Measurements from ENCODE around the gene PI4KB. TPM values are rescaled to one million over a fixed set of nuclear protein-coding genes. Genes with fewer than 3 reads are reported as not detected.

The PI4KB gene
- polyA plus RNA-seq, 1 donor (not counting 4 experiments of a cell fraction or from before 2014, with no cell fraction given): 40.9 TPM

DNA sequence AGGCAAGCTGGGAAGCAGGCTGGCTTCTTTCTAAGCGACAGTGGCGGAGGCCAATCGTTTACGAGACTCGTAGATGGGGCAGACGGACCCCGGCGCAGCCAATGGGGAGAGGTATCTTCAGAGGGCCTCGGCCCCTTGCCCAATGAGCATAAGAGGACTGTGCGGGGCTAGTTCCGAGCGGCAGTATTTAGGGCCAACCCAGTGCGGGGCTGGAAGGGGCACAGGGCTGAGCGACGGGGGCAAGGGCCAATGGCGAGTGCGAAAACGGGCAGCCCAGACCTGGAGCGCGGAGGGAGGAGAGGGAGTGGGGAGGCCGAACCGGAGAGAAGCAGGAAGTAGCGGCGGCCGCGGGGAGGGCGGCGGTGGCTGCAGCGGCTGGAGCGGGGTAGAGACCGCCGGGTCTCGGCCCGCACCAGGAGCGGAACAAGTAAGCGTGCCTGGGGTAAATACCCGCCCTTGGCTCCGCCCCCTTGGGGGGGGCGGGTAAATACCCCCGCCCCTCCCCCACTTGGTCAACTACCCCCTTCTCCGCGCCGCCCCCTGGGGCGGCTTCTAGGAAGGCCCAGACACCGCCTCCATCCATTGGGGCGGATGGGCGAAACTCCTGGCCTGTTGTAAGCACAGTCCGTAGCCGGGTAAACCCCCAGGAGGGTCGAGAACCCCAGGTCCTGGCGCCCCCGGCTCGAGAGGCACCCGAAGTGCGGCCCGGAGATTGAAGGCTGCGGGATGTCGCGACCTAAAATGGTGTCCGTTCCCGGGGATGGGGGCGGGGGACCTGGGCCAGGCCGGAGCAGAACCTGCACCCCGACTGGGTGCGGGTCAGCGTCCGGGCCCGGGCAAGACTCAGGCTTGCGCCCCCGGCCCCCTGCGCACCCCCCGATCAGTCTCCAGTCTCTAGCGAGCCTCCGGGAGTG lies 45.0 kb downstream of the PI4KB start, which contains the start of gene ZNF687:
Gene ZNF687 (plus strand): TSS at position 331 of the 914 bp plus-strand sequence. CDS start 3,993 bp downstream, outside the sequence.
- Histone ChIP-seq H3K27ac (ENCODE audit: control insufficient read depth, insufficient read depth, low read length) (peak within 1 kb of the TSS; percentile 100), H3K9me1 (ENCODE audit: control insufficient read depth, extremely low read depth, insufficient read depth, low read length) (no peaks in the 10 kb centered on the region), H3K9me3 (ENCODE audit: control insufficient read depth, low read depth, low read length) (no peaks in the 10 kb centered on the region), H3K9ac (ENCODE audit: control insufficient read depth, extremely low read depth, insufficient read depth, low read length) (peak within 1 kb of the TSS; percentile 99), H3K4me3 (ENCODE audit: control insufficient read depth in 2 of 3, extremely low read depth in 1 of 3, insufficient read depth in 2 of 3, low read depth in 1 of 3, low read length in 3 of 3) (peak within 1 kb of the TSS; percentile 63 to 100 (median 97)), H3K79me2 (ENCODE audit: control insufficient read depth, insufficient read depth, low read length) (peaks cover 27% of the 10 kb centered on the region), H3K4me1 (ENCODE audit: control insufficient read depth, extremely low read depth, insufficient read depth, low read length) (peaks cover 10% of the 10 kb centered on the region), H3K36me3 (ENCODE audit: control insufficient read depth in 2 of 2, extremely low read depth in 1 of 2, insufficient read depth in 2 of 2, low read length in 2 of 2) (peaks cover 4 to 12% of the 10 kb centered on the region in 2 experiments), H3K27me3 (ENCODE audit: control insufficient read depth, extremely low read depth, insufficient read depth, low read length) (no peaks in the 10 kb centered on the region), H4K20me1 (ENCODE audit: control insufficient read depth, extremely low read depth, insufficient read depth, low read length) (no peaks in the 10 kb centered on the region), H3K4me2 (ENCODE audit: control insufficient read depth, extremely low read depth, insufficient read depth, low read depth, low read length) (peak within 1 kb of the TSS; percentile 94), H2AFZ (ENCODE audit: control insufficient read depth, low read length) (peak within 1 kb of the TSS; percentile 100)
- TF ChIP-seq CTCF (optimal IDR thresholded peaks at IDR 0.05 in 1 of 3, IDR thresholded peaks at IDR 0.05 in 1 of 3, conservative IDR thresholded peaks at IDR 0.05 in 1 of 3; ENCODE audit: extremely low read depth in 1 of 3, insufficient read depth in 2 of 3, low read length in 3 of 3) (peak in 1 of 3 experiments; percentile 2), EZH2 (IDR thresholded peaks at IDR 0.05; ENCODE audit: low read length) (no peak)
- dilution Hi-C loops (cut with MboI; ENCODE audit: extremely low pct_ligation_motif_present, low sequenced_read_pairs): no loop called here
- DNase-seq (ENCODE audit: low read depth, low spot score): peak; percentile 98
- peak; percentile 90 for FAIRE-seq

- dilution Hi-C loops (cut with MboI; ENCODE audit: extremely low pct_ligation_motif_present, low sequenced_read_pairs): no loop called here
- Histone ChIP-seq H3K9me3 (ENCODE audit: control insufficient read depth, low read depth, low read length) (no peaks in the 10 kb centered on the region), H2AFZ (ENCODE audit: control insufficient read depth, low read length) (peak overlapping the region; percentile 100), H3K4me2 (ENCODE audit: control insufficient read depth, extremely low read depth, insufficient read depth, low read depth, low read length) (peak overlapping the region; percentile 94), H4K20me1 (ENCODE audit: control insufficient read depth, extremely low read depth, insufficient read depth, low read length) (no peaks in the 10 kb centered on the region), H3K9me1 (ENCODE audit: control insufficient read depth, extremely low read depth, insufficient read depth, low read length) (no peaks in the 10 kb centered on the region), H3K4me3 (ENCODE audit: control insufficient read depth in 2 of 3, extremely low read depth in 1 of 3, insufficient read depth in 2 of 3, low read depth in 1 of 3, low read length in 3 of 3) (peak overlapping the region; percentile 63 to 100 (median 97)), H3K9ac (ENCODE audit: control insufficient read depth, extremely low read depth, insufficient read depth, low read length) (peak overlapping the region; percentile 99), H3K27me3 (ENCODE audit: control insufficient read depth, extremely low read depth, insufficient read depth, low read length) (no peaks in the 10 kb centered on the region), H3K4me1 (ENCODE audit: control insufficient read depth, extremely low read depth, insufficient read depth, low read length) (peaks cover 10% of the 10 kb centered on the region), H3K79me2 (ENCODE audit: control insufficient read depth, insufficient read depth, low read length) (peaks cover 26% of the 10 kb centered on the region), H3K27ac (ENCODE audit: control insufficient read depth, insufficient read depth, low read length) (peak overlapping the region; percentile 100), H3K36me3 (ENCODE audit: control insufficient read depth in 2 of 2, extremely low read depth in 1 of 2, insufficient read depth in 2 of 2, low read length in 2 of 2) (peaks cover 4 to 5% of the 10 kb centered on the region in 2 experiments)
- TF ChIP-seq CTCF (optimal IDR thresholded peaks at IDR 0.05 in 1 of 3, IDR thresholded peaks at IDR 0.05 in 1 of 3, conservative IDR thresholded peaks at IDR 0.05 in 1 of 3; ENCODE audit: extremely low read depth in 1 of 3, insufficient read depth in 2 of 3, low read length in 3 of 3) (peak in 2 of 3 experiments; percentile 10 to 12), EZH2 (IDR thresholded peaks at IDR 0.05; ENCODE audit: low read length) (no peak)
- FAIRE-seq (no peak), DNase-seq (ENCODE audit: low read depth, low spot score) (peak; percentile 87)
Observed at GRCh38 chr1:151281225-151281968, 45.8 kb downstream of the PI4KB start.

Data from keratinocyte (primary cell).